ENCODE results near the gene DDX23.
"Not testable (repeated sequence)": the region's sequence is repeated elsewhere in the genome, so short reads cannot be mapped to it uniquely, and the experiment has no call there.

The DDX23 gene

DNA sequence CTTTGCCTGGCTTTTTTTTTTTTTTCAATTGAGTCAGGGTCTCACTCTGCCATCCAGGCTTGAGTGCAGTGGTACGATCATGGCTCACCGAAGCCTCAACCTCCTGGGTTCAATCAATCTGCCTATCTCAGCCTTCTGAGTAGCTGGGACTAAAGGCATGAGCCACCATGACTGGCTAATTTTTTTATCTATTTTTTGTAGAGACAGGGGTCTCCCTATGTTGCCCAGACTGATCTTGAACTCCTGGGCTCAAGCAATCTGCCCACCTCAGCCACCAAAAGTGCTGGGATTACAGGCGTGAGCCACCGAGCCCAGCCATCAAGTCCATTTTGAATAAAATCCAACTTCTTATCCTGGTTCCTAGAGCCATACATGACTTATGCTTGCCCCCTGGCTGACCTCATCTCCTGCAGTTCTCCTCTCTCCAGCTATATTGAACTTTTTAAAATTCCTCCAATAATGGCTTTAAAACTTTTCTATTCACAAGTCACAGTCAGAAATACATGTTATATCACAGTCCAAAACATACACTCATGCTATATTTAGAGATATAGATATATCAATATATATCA lies 24.1 kb upstream of the DDX23 start:
- ChIA-PET CTCF (interaction anchor here (1.6 kb wide), 2 partner anchors 13 to 15 kb away, joined by 8 read pairs; no protein-coding TSS in a partner anchor), POLR2A (no interaction called here)
- Histone ChIP-seq H3K27ac (ENCODE audit: insufficient read depth in 1 of 2, low read depth in 1 of 2, low read length in 2 of 2, poor library complexity in 1 of 2, severe bottlenecking in 2 of 2) (no peak overlapping the region), H3K36me3 (ENCODE audit: control insufficient read depth in 4 of 4, insufficient read depth in 4 of 4, low read length in 3 of 4) (no peaks in the 10 kb centered on the region), H3K9me3 (ENCODE audit: control extremely low read depth in 1 of 5, control insufficient read depth in 4 of 5, insufficient read depth in 2 of 5, low read depth in 1 of 5, low read length in 4 of 5) (no peaks in the 10 kb centered on the region), H3K27me3 (replicated peaks in 2 of 5; ENCODE audit: control insufficient read depth in 4 of 5, insufficient read depth in 5 of 5, low read length in 4 of 5) (peaks cover 0 to 5% (median 0%) of the 10 kb centered on the region in 5 experiments), H3K4me1 (ENCODE audit: control extremely low read depth in 1 of 4, control insufficient read depth in 4 of 4, insufficient read depth in 4 of 4, low read length in 3 of 4) (peaks cover 0 to 3% (median 0%) of the 10 kb centered on the region in 4 experiments), H3K4me3 (ENCODE audit: control insufficient read depth in 1 of 7, extremely low read depth in 1 of 7, insufficient read depth in 4 of 7, low read depth in 2 of 7, low read length in 6 of 7) (no peak overlapping the region)
- DNase-seq: no peak
- WGBS (ENCODE audit: insufficient coverage): 88% methylated on average over 4 of the region's 4 CpGs

DNA sequence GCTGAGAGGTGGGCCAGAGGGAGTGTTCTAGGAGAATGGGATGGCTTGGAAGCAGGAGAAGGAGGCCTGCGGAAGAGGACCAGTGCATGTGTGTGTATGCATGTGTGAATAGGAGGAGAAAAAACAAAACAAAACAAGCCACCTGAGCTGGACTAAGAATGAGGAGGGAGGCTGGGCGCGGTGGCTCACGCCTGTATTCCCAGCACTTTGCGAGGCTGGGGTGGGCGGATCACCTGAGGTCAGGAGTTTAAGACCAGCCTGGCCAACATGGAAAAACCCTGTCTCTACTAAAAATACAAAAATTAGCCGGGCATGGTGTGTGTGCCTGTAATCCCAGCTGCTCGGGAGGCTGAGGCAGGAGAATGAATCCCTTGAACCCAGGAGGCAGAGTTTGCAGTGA lies 21.6 kb upstream of the DDX23 start:
- 98% methylated on average over 8 of the region's 8 CpGs for WGBS (ENCODE audit: insufficient coverage)
- POLR2A ChIA-PET; H3K9me3 ChIP-seq (ENCODE audit: control extremely low read depth in 1 of 5, control insufficient read depth in 4 of 5, insufficient read depth in 2 of 5, low read depth in 1 of 5, low read length in 4 of 5); H3K27ac ChIP-seq (ENCODE audit: insufficient read depth in 1 of 2, low read depth in 1 of 2, low read length in 2 of 2, poor library complexity in 1 of 2, severe bottlenecking in 2 of 2); H3K27me3 ChIP-seq (replicated peaks in 2 of 5; ENCODE audit: control insufficient read depth in 4 of 5, insufficient read depth in 5 of 5, low read length in 4 of 5); H3K4me1 ChIP-seq (ENCODE audit: control extremely low read depth in 1 of 4, control insufficient read depth in 4 of 4, insufficient read depth in 4 of 4, low read length in 3 of 4); H3K4me3 ChIP-seq (ENCODE audit: control insufficient read depth in 1 of 7, extremely low read depth in 1 of 7, insufficient read depth in 4 of 7, low read depth in 2 of 7, low read length in 6 of 7); DNase-seq; H3K36me3 ChIP-seq (ENCODE audit: control insufficient read depth in 4 of 4, insufficient read depth in 4 of 4, low read length in 3 of 4): not testable (repeated sequence)
- CTCF ChIA-PET: interaction anchor here (0.6 to 6.9 kb wide), 7 partner anchors 10 to 193 kb away, joined by 3 to 45 read pairs (median 4); partner anchors contain the start of gene DDX23

GRCh38 chr12:48873096-48873495 lies 21.1 kb upstream of the DDX23 start:
- Histone ChIP-seq H3K27me3 (replicated peaks in 2 of 5; ENCODE audit: control insufficient read depth in 4 of 5, insufficient read depth in 5 of 5, low read length in 4 of 5) (peaks cover 0 to 3% (median 0%) of the 10 kb centered on the region in 5 experiments), H3K4me1 (ENCODE audit: control extremely low read depth in 1 of 4, control insufficient read depth in 4 of 4, insufficient read depth in 4 of 4, low read length in 3 of 4) (no peaks in the 10 kb centered on the region), H3K4me3 (ENCODE audit: control insufficient read depth in 1 of 7, extremely low read depth in 1 of 7, insufficient read depth in 4 of 7, low read depth in 2 of 7, low read length in 6 of 7) (no peak overlapping the region), H3K36me3 (ENCODE audit: control insufficient read depth in 4 of 4, insufficient read depth in 4 of 4, low read length in 3 of 4) (no peaks in the 10 kb centered on the region), H3K27ac (ENCODE audit: insufficient read depth in 1 of 2, low read depth in 1 of 2, low read length in 2 of 2, poor library complexity in 1 of 2, severe bottlenecking in 2 of 2) (no peak overlapping the region), H3K9me3 (ENCODE audit: control extremely low read depth in 1 of 5, control insufficient read depth in 4 of 5, insufficient read depth in 2 of 5, low read depth in 1 of 5, low read length in 4 of 5) (no peaks in the 10 kb centered on the region)
- 100% methylated on average over 1 of the region's 4 CpGs for WGBS (ENCODE audit: insufficient coverage)
- DNase-seq: no peak
- ChIA-PET POLR2A (no interaction called here), CTCF (interaction anchor here (0.6 to 6.9 kb wide), 8 partner anchors 11 to 84 kb away, joined by 3 to 45 read pairs (median 5); partner anchors contain the start of genes ARF3 and DDX23)

DNA sequence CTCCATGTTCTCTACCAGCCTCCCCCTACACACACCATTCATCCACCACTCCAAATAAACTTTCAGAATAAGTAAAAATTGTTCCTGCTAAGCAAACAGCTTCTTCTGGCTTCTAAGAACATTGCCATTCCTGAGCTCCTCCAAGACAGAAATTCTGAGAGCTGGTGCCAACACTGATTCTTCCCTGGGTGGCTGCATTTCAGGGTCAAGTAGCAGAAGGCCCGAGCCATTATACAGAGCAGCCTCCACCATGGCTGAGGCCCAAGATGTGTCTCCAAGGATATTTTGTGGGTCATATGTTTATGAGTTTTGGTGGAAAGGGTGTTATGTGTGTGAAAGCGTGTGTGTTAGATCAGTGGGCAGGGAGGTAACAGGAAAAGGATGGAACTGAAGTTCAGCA lies 17.2 kb upstream of the DDX23 start:
- Histone ChIP-seq H3K4me1 (ENCODE audit: control extremely low read depth in 1 of 4, control insufficient read depth in 4 of 4, insufficient read depth in 4 of 4, low read length in 3 of 4) (peaks cover 0 to 21% (median 13%) of the 10 kb centered on the region in 4 experiments), H3K27me3 (replicated peaks in 2 of 5; ENCODE audit: control insufficient read depth in 4 of 5, insufficient read depth in 5 of 5, low read length in 4 of 5) (peaks cover 0 to 11% (median 8%) of the 10 kb centered on the region in 5 experiments), H3K27ac (ENCODE audit: insufficient read depth in 1 of 2, low read depth in 1 of 2, low read length in 2 of 2, poor library complexity in 1 of 2, severe bottlenecking in 2 of 2) (no peak overlapping the region), H3K4me3 (ENCODE audit: control insufficient read depth in 1 of 7, extremely low read depth in 1 of 7, insufficient read depth in 4 of 7, low read depth in 2 of 7, low read length in 6 of 7) (no peak overlapping the region), H3K36me3 (ENCODE audit: control insufficient read depth in 4 of 4, insufficient read depth in 4 of 4, low read length in 3 of 4) (no peaks in the 10 kb centered on the region), H3K9me3 (ENCODE audit: control extremely low read depth in 1 of 5, control insufficient read depth in 4 of 5, insufficient read depth in 2 of 5, low read depth in 1 of 5, low read length in 4 of 5) (no peaks in the 10 kb centered on the region)
- 100% methylated on average over 2 of the region's 2 CpGs for WGBS (ENCODE audit: insufficient coverage)
- no peak for DNase-seq
- CTCF ChIA-PET: interaction anchor here (1.3 to 8.7 kb wide), 4 partner anchors 12 to 21 kb away, joined by 3 to 49 read pairs (median 33); partner anchors contain the start of gene DDX23
- POLR2A ChIA-PET: no interaction called here

DNA sequence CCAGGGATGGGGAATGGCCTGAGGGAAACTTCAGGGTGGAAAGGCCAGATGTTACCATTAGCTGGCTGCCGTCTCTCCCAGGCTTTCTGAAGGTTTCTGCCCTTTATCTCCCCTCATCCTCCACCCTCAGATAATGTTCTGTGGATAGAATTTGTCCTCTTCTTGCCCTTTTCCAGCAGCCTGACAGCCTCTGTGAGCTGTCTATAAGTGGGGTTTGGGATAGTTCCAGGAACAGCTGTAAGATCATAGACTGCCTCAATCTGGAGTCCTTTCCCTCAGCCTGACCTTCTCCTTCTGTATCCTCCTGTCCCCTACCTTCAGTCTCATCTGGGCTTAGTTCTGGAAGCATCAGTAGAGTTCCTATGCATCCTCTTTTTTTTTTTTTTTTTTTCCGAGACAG lies 16.5 kb upstream of the DDX23 start:
- CTCF ChIA-PET: interaction anchor here (1.3 to 8.7 kb wide), 5 partner anchors 9 to 21 kb away, joined by 3 to 49 read pairs (median 21); partner anchors contain the start of gene DDX23
- WGBS (ENCODE audit: insufficient coverage): 100% methylated on average over 2 of the region's 2 CpGs
- no peak overlapping the region for H3K27ac ChIP-seq (ENCODE audit: insufficient read depth in 1 of 2, low read depth in 1 of 2, low read length in 2 of 2, poor library complexity in 1 of 2, severe bottlenecking in 2 of 2)
- H3K4me3 ChIP-seq (ENCODE audit: control insufficient read depth in 1 of 7, extremely low read depth in 1 of 7, insufficient read depth in 4 of 7, low read depth in 2 of 7, low read length in 6 of 7): no peak overlapping the region
- DNase-seq: no peak
- H3K4me1 ChIP-seq (ENCODE audit: control extremely low read depth in 1 of 4, control insufficient read depth in 4 of 4, insufficient read depth in 4 of 4, low read length in 3 of 4): peaks cover 0 to 28% (median 21%) of the 10 kb centered on the region in 4 experiments
- H3K9me3 ChIP-seq (ENCODE audit: control extremely low read depth in 1 of 5, control insufficient read depth in 4 of 5, insufficient read depth in 2 of 5, low read depth in 1 of 5, low read length in 4 of 5): no peaks in the 10 kb centered on the region
- POLR2A ChIA-PET: no interaction called here
- H3K36me3 ChIP-seq (ENCODE audit: control insufficient read depth in 4 of 4, insufficient read depth in 4 of 4, low read length in 3 of 4): no peaks in the 10 kb centered on the region
- peaks cover 0 to 18% (median 11%) of the 10 kb centered on the region in 5 experiments for H3K27me3 ChIP-seq (replicated peaks in 2 of 5; ENCODE audit: control insufficient read depth in 4 of 5, insufficient read depth in 5 of 5, low read length in 4 of 5)

DNA sequence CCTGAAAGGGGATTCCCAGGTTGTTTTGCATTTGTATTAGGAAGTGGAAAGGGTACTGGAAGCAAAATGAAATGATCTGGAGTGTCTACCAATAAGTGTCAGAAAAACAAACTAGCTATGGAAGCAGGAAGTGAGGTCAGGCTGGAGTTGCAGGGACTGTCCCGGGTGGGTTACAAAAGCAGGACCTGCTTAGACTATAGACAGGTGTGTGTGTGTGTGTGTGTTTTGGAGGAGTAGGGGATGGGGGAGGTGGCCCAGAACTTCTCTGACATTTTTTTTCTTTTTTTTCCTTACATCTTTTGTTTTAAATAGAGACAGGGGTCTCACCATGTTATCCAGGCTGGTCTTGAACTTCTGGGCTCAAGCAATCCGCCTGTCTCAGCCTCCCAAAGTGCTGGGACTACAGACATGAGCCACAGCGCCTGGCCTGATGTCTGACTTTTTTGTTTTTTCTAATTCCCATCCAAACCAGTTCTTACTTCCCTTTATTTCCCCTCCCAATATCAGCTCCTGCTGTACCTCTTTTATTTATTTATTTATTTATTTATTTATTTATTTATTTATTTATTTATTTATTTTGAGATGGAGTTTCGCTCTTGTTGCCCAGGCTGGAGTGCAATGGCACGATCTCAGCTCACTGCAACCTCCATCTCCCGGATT lies 14.2 kb upstream of the DDX23 start:
- Histone ChIP-seq H3K4me3 (ENCODE audit: control insufficient read depth in 1 of 7, extremely low read depth in 1 of 7, insufficient read depth in 4 of 7, low read depth in 2 of 7, low read length in 6 of 7) (peak overlapping the region in 6 of 7 experiments; percentile 23 to 81 (median 70)), H3K9me3 (ENCODE audit: control extremely low read depth in 1 of 5, control insufficient read depth in 4 of 5, insufficient read depth in 2 of 5, low read depth in 1 of 5, low read length in 4 of 5) (no peaks in the 10 kb centered on the region), H3K27ac (ENCODE audit: insufficient read depth in 1 of 2, low read depth in 1 of 2, low read length in 2 of 2, poor library complexity in 1 of 2, severe bottlenecking in 2 of 2) (no peak overlapping the region), H3K27me3 (replicated peaks in 2 of 5; ENCODE audit: control insufficient read depth in 4 of 5, insufficient read depth in 5 of 5, low read length in 4 of 5) (peaks cover 0 to 18% (median 13%) of the 10 kb centered on the region in 5 experiments), H3K4me1 (ENCODE audit: control extremely low read depth in 1 of 4, control insufficient read depth in 4 of 4, insufficient read depth in 4 of 4, low read length in 3 of 4) (peaks cover 0 to 29% (median 22%) of the 10 kb centered on the region in 4 experiments), H3K36me3 (ENCODE audit: control insufficient read depth in 4 of 4, insufficient read depth in 4 of 4, low read length in 3 of 4) (no peaks in the 10 kb centered on the region)
- no peak for DNase-seq
- ChIA-PET POLR2A (interaction anchor here (0.6 to 2.0 kb wide), 4 partner anchors 10 to 1411 kb away, joined by 3 to 13 read pairs (median 8); partner anchors contain the start of gene DDX23), CTCF (interaction anchor here (0.9 to 17.5 kb wide), 10 partner anchors 10 to 90 kb away, joined by 3 to 189 read pairs (median 4); partner anchors contain the start of gene DDX23)
- 14% methylated on average over 1 of the region's 6 CpGs for WGBS (ENCODE audit: insufficient coverage)

Measured in common myeloid progenitor, CD34-positive (primary cell).